Retina (tissue), 1 donor: Measurements from ENCODE around the gene HCK.
"Not testable (repeated sequence)": the region's sequence is repeated elsewhere in the genome, so short reads cannot be mapped to it uniquely, and the experiment has no call there.

Experiments used
- DNase-seq: peaks from one replicate; pipeline ENCODE4 v3.0.0-alpha.2; 2016

Gene HCK

DNA sequence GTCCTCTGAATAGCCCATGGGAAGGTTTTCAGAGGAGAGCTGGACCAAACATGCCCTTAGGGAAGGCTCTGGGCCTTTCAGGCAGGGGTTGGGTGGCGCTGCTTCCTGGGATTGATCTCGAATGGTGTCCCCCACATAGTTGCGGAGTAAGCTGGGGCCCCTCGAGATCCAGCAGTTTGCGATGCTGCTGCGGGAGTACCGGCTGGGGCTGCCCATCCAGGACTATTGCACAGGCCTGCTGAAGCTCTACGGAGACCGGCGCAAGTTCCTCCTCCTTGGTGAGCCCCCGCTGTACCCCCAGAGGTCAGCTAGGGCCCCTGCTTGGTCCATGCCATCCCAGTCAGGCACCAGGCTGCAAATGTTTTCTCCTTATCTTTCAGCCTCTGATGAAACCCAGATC, 22.5 kb upstream of the HCK start:
- no peak for DNase-seq

- peak; percentile 88 for DNase-seq
Observed at GRCh38 chr20:32031007-32031958, 20.8 kb upstream of the HCK start.

GRCh38 chr20:32033316-32033715, 18.7 kb upstream of the HCK start:
- no peak for DNase-seq

- DNase-seq: not testable (repeated sequence)
Observed at GRCh38 chr20:32033721-32034120, 18.3 kb upstream of the HCK start.

DNA sequence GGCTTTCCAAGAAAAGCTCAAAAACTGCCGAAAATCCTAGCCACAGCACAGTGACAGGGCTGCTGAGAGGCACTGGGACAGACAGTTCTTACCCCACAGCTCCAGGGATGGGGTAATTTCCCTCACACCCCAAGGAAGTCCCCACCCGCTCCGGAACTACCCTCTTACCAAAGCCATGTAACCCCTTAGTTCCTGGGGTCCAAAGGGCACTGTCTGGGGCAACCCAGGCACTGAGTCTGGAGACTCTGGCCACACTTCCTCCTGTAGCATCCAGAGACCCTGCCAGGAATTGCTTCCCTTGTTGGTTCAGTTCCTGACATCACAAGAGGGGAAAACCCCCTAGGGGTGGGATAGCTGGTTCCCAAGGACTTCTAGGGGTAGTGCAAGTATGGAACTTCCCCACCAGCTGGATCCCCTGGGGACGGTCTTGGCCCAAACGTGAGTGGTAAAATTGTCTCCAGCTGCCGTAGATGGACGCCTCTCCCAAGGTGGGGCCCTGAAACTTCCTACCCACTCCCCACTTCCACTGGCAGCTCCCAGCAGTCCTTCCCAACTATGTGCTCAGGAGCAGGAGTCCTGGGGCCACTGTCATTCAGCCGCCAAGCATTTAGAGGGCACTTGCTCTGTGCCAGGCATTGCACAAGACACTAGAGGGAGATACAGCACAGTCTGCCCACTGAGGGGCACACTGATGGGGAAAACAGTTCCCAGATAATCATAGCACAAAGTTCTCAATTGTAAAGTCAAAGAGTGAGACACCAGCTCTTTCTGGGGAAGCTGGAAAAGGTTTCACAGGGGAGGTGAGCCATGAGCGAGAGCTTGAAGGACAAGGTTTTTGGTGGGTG, 17.2 kb upstream of the HCK start:
- no peak for DNase-seq

- DNase-seq: no peak
Observed at GRCh38 chr20:32035426-32035779, 16.6 kb upstream of the HCK start.

- DNase-seq: no peak
Observed at GRCh38 chr20:32036252-32036651, 15.8 kb upstream of the HCK start.

- DNase-seq: no peak
Observed at GRCh38 chr20:32036716-32037485, 15.1 kb upstream of the HCK start.

DNA sequence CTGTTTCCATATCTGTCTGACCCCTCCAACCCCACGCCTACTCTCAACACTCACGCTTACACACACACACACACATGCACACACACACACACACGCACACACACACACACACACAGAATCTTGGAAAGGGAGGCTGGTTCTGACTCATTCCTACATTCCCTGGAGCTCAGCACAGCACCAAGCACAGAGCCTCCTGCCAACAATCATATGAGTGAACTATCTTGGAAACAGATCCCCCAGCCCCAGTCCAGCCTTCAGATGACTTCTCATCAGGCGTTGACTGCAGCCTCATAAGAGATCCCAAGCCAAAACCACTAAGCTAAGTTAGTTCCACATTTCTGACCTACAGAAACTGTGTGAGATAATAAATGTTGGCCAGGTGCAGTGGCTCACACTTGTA, 14.1 kb upstream of the HCK start:
- no peak for DNase-seq

DNA sequence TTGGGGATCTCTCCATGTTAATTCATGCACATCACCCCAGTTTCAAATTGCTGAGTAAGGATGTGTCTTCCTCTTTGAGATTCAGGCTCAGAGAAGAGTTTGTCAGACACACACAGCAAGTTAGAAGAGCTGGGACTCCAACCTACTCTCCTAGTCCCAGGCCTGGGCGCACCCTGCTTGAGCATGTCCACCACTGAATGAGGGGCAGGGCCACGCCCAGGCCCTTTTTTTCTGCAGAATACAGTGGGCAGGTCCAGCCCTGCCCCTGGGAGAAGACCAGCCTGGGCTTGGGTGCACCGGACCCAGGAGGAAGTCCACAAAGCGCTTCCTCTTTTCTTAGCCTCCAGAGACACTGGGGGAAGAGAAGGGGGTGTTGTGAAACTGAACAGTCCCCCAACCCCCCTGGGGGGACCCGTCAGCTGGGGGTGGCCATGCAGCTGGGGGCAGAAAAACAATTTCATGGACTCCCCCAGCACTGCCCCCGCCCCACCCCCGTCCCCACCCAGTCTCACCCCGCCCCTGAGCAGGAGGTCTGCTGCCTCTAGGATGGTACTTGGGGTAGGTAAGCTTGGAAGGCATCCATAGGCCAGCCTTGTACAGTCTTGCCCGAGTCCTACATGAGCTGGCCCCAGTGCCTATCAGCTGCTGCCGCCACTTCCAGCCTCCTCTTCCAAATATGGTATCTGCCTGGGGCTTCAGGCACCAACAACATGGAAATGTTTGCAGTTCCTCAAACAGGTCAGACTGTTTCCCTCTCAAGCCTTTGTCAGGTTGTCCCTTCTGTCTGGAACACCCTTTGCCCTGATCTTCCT, 11.7 kb upstream of the HCK start:
- no peak for DNase-seq

- no peak for DNase-seq
Observed at GRCh38 chr20:32045999-32046398, 6.0 kb upstream of the HCK start.

GRCh38 chr20:32050324-32050841, 1.7 kb upstream of the HCK start:
- no peak for DNase-seq

GRCh38 chr20:32050851-32051556, 1.0 kb upstream of the HCK start:
- no peak for DNase-seq

DNA sequence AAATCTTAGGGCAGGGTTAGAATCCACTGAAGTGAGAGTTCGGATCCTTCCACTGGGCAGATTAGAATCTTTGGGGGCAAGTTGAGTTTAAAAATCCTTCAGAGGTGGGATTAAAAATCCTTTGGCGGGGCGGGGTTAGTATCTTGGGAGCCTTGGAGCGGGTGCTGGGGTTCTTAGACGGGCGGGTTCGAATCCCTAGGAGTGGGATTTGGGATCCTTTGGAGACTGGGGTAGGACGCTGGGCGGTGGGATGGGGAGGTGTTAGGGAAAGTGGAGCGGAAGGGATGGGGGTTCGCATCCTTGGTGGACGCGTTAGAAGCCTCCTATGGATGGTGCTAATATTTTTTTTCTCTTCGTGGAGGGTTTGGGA, 337 bp upstream of the HCK start:
- DNase-seq: no peak

DNA sequence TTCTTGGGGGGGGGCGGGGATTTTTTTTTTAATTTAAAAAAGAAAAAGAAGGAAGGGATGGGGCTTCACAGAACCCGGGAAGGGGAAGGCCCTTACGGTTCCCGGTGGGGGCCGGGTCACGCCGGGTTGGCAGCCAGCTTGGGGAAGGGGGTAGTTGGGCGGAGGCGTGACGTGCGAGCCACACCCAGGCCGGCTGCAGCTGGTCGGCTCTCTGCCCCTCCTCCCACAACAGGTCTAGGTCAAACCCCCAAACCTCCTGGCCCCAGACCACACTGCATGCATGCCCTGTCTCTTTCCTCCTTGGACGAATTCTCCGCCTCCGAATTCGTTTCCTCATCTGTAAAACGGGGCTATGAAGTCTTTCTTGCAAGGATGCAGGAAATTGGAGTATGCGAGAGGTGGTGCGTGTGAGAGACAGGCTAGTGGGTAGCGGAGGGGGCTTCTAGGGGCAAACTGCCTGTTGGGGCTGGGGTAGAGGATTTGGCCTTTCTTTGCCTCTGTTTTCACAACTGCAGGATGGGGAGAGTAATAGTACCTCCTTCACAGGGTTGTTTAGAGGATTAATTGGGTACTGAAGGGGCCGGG, 828 bp downstream of the HCK start:
- DNase-seq: no peak

DNA sequence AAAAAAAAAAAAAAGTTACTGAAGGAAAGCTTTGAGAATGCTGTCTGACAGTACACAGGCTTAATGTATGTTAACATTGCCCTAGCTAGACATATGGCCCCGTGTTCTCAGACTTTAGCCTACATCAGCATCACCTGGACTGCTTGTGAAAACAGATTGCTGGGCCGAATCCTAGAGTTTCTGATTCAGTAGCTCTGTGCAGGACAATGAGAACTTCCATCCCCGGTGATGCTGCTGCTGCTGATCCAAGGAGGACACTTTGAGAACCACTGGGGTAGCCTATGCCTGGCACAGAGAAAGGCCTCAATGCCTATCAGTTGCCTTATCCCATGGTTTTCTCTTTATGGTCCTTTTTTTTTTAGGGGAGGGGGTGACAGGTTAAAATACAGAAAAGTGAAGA, 1.6 kb downstream of the HCK start:
- DNase-seq: no peak

- no peak for DNase-seq
Observed at GRCh38 chr20:32056708-32057483, 4.9 kb downstream of the HCK start.

DNA sequence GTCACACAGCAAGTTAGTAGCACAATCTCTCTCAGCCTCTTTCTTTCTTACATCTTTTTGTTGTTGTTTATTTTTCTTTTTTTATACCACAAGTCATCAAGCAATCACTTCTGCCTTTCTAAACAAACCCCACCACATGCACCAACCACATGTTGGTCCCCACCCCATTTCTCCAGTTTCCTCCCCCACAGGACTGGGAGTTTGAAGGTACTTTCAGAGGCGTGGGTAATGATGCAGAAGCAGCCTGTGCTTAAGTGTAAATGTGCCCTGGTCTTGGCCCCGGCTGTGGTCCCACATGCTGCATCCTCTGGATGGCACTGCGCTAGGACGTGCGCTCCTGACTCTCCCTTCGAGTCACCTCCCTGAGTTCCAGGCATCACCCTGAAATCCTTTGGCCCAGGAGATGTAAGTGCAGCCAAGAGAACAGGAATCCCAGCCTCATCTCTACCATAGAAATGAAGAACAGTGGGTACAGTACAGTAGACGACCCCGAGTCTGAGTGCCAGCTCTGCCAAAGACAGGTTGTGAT, 5.7 kb downstream of the HCK start:
- DNase-seq: no peak

DNA sequence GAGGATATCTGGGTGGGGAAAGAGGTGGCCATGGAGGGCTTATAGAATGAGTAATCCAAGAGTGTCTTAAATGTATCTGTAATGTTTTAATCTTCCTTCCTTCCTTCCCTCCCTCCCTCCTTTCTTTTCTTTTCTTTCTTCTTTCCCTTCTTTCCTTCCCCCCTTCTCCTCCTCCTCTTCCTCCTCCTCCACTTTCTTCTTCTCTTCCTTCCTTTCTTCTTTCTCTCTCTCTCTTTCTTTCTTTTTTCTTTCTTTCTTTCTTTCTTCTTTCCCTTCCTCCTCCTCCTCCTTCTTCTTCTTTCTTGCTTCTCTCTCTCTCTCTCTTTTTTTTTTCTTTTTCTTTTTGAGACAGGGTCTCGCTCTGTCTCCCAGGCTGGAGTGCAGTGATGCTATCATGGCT, 7.1 kb downstream of the HCK start:
- no peak for DNase-seq

- no peak for DNase-seq
Observed at GRCh38 chr20:32062776-32063170, 10.7 kb downstream of the HCK start.
